ENCODE measurements around the gene NPHP4.
"Not testable (repeated sequence)": the region's sequence is repeated elsewhere in the genome, so short reads cannot be mapped to it uniquely, and the experiment has no call there.

NPHP4 gene

GRCh38 chr1:5855196-5855897 lies 136.9 kb downstream of the NPHP4 start:
- Histone ChIP-seq H3K4me1 (ENCODE audit: control insufficient read depth, low read depth, low read length) (no peaks in the 10 kb centered on the region), H2BK5ac (ENCODE audit: low read length) (no peak overlapping the region), H3K23ac (ENCODE audit: low read length) (no peak overlapping the region), H2AK5ac (ENCODE audit: low read length) (no peak overlapping the region), H3K4me2 (ENCODE audit: low read length) (no peak overlapping the region), H3K27me3 (ENCODE audit: insufficient read depth, low read length, poor library complexity) (no peaks in the 10 kb centered on the region), H3K18ac (ENCODE audit: low read length) (no peak overlapping the region), H2BK15ac (replicated peaks; ENCODE audit: low read depth) (no peak overlapping the region), H3K4me3 (ENCODE audit: low read length) (no peak overlapping the region), H4K5ac (ENCODE audit: low read length) (no peak overlapping the region), H2BK120ac (ENCODE audit: low read depth, low read length) (no peak overlapping the region), H4K8ac (ENCODE audit: low read depth, low read length) (no peak overlapping the region), H3K79me2 (ENCODE audit: control insufficient read depth, insufficient read depth, low read length) (no peaks in the 10 kb centered on the region), H3K79me1 (ENCODE audit: low read length) (no peaks in the 10 kb centered on the region), H3K36me3 (ENCODE audit: control insufficient read depth, insufficient read depth, low read length) (no peaks in the 10 kb centered on the region), H3K27ac (ENCODE audit: low read depth, low read length) (no peak overlapping the region), H3K9ac (ENCODE audit: low read length) (no peak overlapping the region), H3K56ac (ENCODE audit: low read length) (no peak overlapping the region), H3K4ac (ENCODE audit: low read depth, low read length) (no peak overlapping the region)
- no peak for DNase-seq
- WGBS (ENCODE audit: extremely low coverage, insufficient coverage, low lambda C conversion rate), result no CpG with 5 or more reads among the region's 20 CpGs

- no peak overlapping the region for H2AK5ac ChIP-seq (ENCODE audit: low read length)
- no peak for DNase-seq
- H3K18ac ChIP-seq (ENCODE audit: low read length), result no peak overlapping the region
- H3K36me3 ChIP-seq (ENCODE audit: control insufficient read depth, insufficient read depth, low read length), result no peaks in the 10 kb centered on the region
- H3K23ac ChIP-seq (ENCODE audit: low read length), result no peak overlapping the region
- no peaks in the 10 kb centered on the region for H3K27me3 ChIP-seq (ENCODE audit: insufficient read depth, low read length, poor library complexity)
- H3K56ac ChIP-seq (ENCODE audit: low read length), result no peak overlapping the region
- H3K4me1 ChIP-seq (ENCODE audit: control insufficient read depth, low read depth, low read length), result no peaks in the 10 kb centered on the region
- H4K5ac ChIP-seq (ENCODE audit: low read length), result no peak overlapping the region
- H3K4ac ChIP-seq (ENCODE audit: low read depth, low read length), result no peak overlapping the region
- H3K4me3 ChIP-seq (ENCODE audit: low read length), result no peak overlapping the region
- no peaks in the 10 kb centered on the region for H3K79me2 ChIP-seq (ENCODE audit: control insufficient read depth, insufficient read depth, low read length)
- no CpG with 5 or more reads among the region's 3 CpGs for WGBS (ENCODE audit: extremely low coverage, insufficient coverage, low lambda C conversion rate)
- H2BK120ac ChIP-seq (ENCODE audit: low read depth, low read length), result no peak overlapping the region
- no peak overlapping the region for H4K8ac ChIP-seq (ENCODE audit: low read depth, low read length)
- no peak overlapping the region for H3K27ac ChIP-seq (ENCODE audit: low read depth, low read length)
- no peak overlapping the region for H2BK5ac ChIP-seq (ENCODE audit: low read length)
- no peak overlapping the region for H3K9ac ChIP-seq (ENCODE audit: low read length)
- H2BK15ac ChIP-seq (replicated peaks; ENCODE audit: low read depth), result no peak overlapping the region
- H3K79me1 ChIP-seq (ENCODE audit: low read length), result no peaks in the 10 kb centered on the region
- no peak overlapping the region for H3K4me2 ChIP-seq (ENCODE audit: low read length)
These were observed 137.5 kb downstream of the NPHP4 start for GRCh38 chr1:5854754-5855153.

GRCh38 chr1:5853858-5854257 lies 138.4 kb downstream of the NPHP4 start:
- H3K4me3 ChIP-seq (ENCODE audit: low read length); H2AK5ac ChIP-seq (ENCODE audit: low read length); H3K4me1 ChIP-seq (ENCODE audit: control insufficient read depth, low read depth, low read length); H2BK15ac ChIP-seq (replicated peaks; ENCODE audit: low read depth); H4K5ac ChIP-seq (ENCODE audit: low read length); H2BK5ac ChIP-seq (ENCODE audit: low read length); H3K23ac ChIP-seq (ENCODE audit: low read length); H3K27me3 ChIP-seq (ENCODE audit: insufficient read depth, low read length, poor library complexity); H3K79me1 ChIP-seq (ENCODE audit: low read length); H3K79me2 ChIP-seq (ENCODE audit: control insufficient read depth, insufficient read depth, low read length); DNase-seq; H3K18ac ChIP-seq (ENCODE audit: low read length); H3K4me2 ChIP-seq (ENCODE audit: low read length); H3K9ac ChIP-seq (ENCODE audit: low read length); H3K27ac ChIP-seq (ENCODE audit: low read depth, low read length); H3K36me3 ChIP-seq (ENCODE audit: control insufficient read depth, insufficient read depth, low read length); H4K8ac ChIP-seq (ENCODE audit: low read depth, low read length); H3K4ac ChIP-seq (ENCODE audit: low read depth, low read length); H2BK120ac ChIP-seq (ENCODE audit: low read depth, low read length); H3K56ac ChIP-seq (ENCODE audit: low read length): not testable (repeated sequence)
- no CpG with 5 or more reads among the region's 5 CpGs for WGBS (ENCODE audit: extremely low coverage, insufficient coverage, low lambda C conversion rate)

GRCh38 chr1:5850503-5850902 lies 141.7 kb downstream of the NPHP4 start:
- H3K79me2 ChIP-seq (ENCODE audit: control insufficient read depth, insufficient read depth, low read length), result no peaks in the 10 kb centered on the region
- no peaks in the 10 kb centered on the region for H3K36me3 ChIP-seq (ENCODE audit: control insufficient read depth, insufficient read depth, low read length)
- no peak overlapping the region for H3K4ac ChIP-seq (ENCODE audit: low read depth, low read length)
- H3K4me2 ChIP-seq (ENCODE audit: low read length), result no peak overlapping the region
- no peak overlapping the region for H3K18ac ChIP-seq (ENCODE audit: low read length)
- no peak for DNase-seq
- no CpG with 5 or more reads among the region's 8 CpGs for WGBS (ENCODE audit: extremely low coverage, insufficient coverage, low lambda C conversion rate)
- H3K4me1 ChIP-seq (ENCODE audit: control insufficient read depth, low read depth, low read length), result no peaks in the 10 kb centered on the region
- H3K27ac ChIP-seq (ENCODE audit: low read depth, low read length), result no peak overlapping the region
- no peaks in the 10 kb centered on the region for H3K27me3 ChIP-seq (ENCODE audit: insufficient read depth, low read length, poor library complexity)
- H3K9ac ChIP-seq (ENCODE audit: low read length), result no peak overlapping the region
- no peak overlapping the region for H3K4me3 ChIP-seq (ENCODE audit: low read length)
- no peak overlapping the region for H2BK15ac ChIP-seq (replicated peaks; ENCODE audit: low read depth)
- H3K56ac ChIP-seq (ENCODE audit: low read length), result no peak overlapping the region
- H2AK5ac ChIP-seq (ENCODE audit: low read length), result no peak overlapping the region
- H4K5ac ChIP-seq (ENCODE audit: low read length), result no peak overlapping the region
- H2BK120ac ChIP-seq (ENCODE audit: low read depth, low read length), result no peak overlapping the region
- no peak overlapping the region for H4K8ac ChIP-seq (ENCODE audit: low read depth, low read length)
- H2BK5ac ChIP-seq (ENCODE audit: low read length), result no peak overlapping the region
- H3K23ac ChIP-seq (ENCODE audit: low read length), result no peak overlapping the region
- no peaks in the 10 kb centered on the region for H3K79me1 ChIP-seq (ENCODE audit: low read length)

- DNase-seq, result no peak
- Histone ChIP-seq H2AK5ac (ENCODE audit: low read length) (no peak overlapping the region), H3K79me2 (ENCODE audit: control insufficient read depth, insufficient read depth, low read length) (no peaks in the 10 kb centered on the region), H3K4me3 (ENCODE audit: low read length) (no peak overlapping the region), H2BK5ac (ENCODE audit: low read length) (no peak overlapping the region), H3K36me3 (ENCODE audit: control insufficient read depth, insufficient read depth, low read length) (no peaks in the 10 kb centered on the region), H4K8ac (ENCODE audit: low read depth, low read length) (no peak overlapping the region), H4K5ac (ENCODE audit: low read length) (no peak overlapping the region), H3K9ac (ENCODE audit: low read length) (no peak overlapping the region), H3K27me3 (ENCODE audit: insufficient read depth, low read length, poor library complexity) (no peaks in the 10 kb centered on the region), H3K56ac (ENCODE audit: low read length) (no peak overlapping the region), H3K79me1 (ENCODE audit: low read length) (no peaks in the 10 kb centered on the region), H3K18ac (ENCODE audit: low read length) (no peak overlapping the region), H2BK120ac (ENCODE audit: low read depth, low read length) (no peak overlapping the region), H3K4me1 (ENCODE audit: control insufficient read depth, low read depth, low read length) (no peaks in the 10 kb centered on the region), H3K23ac (ENCODE audit: low read length) (no peak overlapping the region), H3K4ac (ENCODE audit: low read depth, low read length) (no peak overlapping the region), H2BK15ac (replicated peaks; ENCODE audit: low read depth) (no peak overlapping the region), H3K27ac (ENCODE audit: low read depth, low read length) (no peak overlapping the region), H3K4me2 (ENCODE audit: low read length) (no peak overlapping the region)
- WGBS (ENCODE audit: extremely low coverage, insufficient coverage, low lambda C conversion rate), result no CpG with 5 or more reads among the region's 4 CpGs
These were observed 142.7 kb downstream of the NPHP4 start for GRCh38 chr1:5849550-5849949.
